HUES48 (cell line): ENCODE measurements around the gene ACAA1.

ENCODE experiments used
- H3K27ac ChIP-seq: one replicate; pipeline ENCODE4 v1.7.0; 2013; ENCODE audit warnings: low read depth, low read length, inconsistent platforms
- H3K27me3 ChIP-seq: 2 replicates; pipeline ENCODE4 v1.6.1; 2013; ENCODE audit warnings: mild to moderate bottlenecking, low read length; ENCODE audit not compliant: control insufficient read depth, insufficient read depth
- H3K36me3 ChIP-seq: 2 replicates; pipeline ENCODE4 v1.6.1; 2013; ENCODE audit warnings: low read length; ENCODE audit not compliant: control insufficient read depth, insufficient read depth
- H3K4me1 ChIP-seq: 2 replicates; pipeline ENCODE4 v1.6.1; 2013; ENCODE audit warnings: mild to moderate bottlenecking, low read length; ENCODE audit not compliant: control insufficient read depth, insufficient read depth
- H3K4me3 ChIP-seq: 2 replicates; pipeline ENCODE4 v1.5.1; 2013; ENCODE audit warnings: mild to moderate bottlenecking, low read depth, low read length
- H3K9ac ChIP-seq: 2 replicates; pipeline ENCODE4 v1.6.1; 2013; ENCODE audit warnings: mild to moderate bottlenecking, low read depth, low read length, moderate library complexity
- H3K9me3 ChIP-seq: 2 replicates; pipeline ENCODE4 v1.6.1; 2013; ENCODE audit warnings: low read length; ENCODE audit not compliant: control insufficient read depth, insufficient read depth

Gene ACAA1

DNA sequence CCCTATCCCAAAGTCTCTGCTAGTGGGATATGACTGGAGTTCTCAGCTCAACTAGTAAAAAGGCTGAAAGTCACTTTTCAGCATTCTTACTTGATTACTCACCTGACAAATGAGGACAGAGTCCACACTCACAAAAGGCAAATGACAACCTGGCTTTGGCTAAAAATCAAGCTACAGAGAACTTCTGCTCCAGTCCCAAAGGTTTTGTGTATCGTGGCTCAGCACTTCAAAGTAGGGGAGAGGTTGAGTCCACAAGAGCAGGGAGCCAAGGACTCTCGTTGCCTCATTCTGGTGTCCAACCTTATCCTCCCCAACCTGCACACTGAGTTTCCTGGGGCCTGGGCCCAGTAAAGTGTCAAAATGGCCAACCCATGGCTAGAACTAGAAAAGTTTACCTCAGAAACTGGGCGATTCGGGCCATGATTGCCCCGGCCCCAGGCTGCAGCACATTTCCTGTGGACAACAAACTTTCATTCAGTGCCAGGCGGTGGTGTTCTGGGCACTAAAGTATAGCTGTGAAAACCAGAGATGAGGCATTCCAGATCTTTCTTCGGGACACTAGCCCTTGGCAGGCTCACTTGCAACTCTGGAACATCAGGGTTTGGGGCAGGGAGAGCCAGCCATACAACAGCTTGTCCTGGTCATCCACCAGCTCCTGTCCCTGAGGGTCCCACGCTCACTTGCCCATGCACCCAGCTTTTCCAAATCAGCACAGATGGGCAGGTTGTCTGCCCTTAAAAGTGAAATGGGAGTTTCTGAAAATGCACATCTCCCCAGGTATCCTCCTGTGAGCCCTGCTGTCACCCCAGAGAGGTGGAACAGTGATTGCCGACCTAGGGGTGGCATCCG lies 3.1 kb downstream of the ACAA1 start:
- H3K9me3 ChIP-seq: no peaks in the 10 kb centered on the region
- peak overlapping the region; percentile 67 for H3K27ac ChIP-seq
- H3K9ac ChIP-seq: no peak overlapping the region
- H3K4me3 ChIP-seq: no peak overlapping the region
- H3K4me1 ChIP-seq: peaks cover 11% of the 10 kb centered on the region
- H3K36me3 ChIP-seq: peaks cover 52% of the 10 kb centered on the region
- H3K27me3 ChIP-seq: no peaks in the 10 kb centered on the region

DNA sequence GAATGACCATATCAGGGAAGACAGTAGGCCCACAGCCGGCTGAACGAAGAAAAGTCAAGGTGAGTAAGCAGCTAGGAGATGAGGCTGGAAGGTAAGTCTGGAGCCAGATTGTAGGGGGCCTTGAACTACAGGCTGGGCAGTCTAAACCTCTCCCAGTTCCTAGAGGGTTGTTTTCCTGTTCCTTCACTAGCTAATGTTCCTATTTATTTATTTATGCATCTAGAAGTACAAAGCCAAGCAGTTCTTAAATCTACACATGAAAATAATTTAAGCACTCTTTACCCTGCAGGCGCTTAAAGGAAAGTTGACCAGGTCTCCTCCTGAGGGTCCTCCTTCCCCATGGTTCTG lies 3.7 kb downstream of the ACAA1 start:
- peaks cover 56% of the 10 kb centered on the region for H3K36me3 ChIP-seq
- no peak overlapping the region for H3K4me3 ChIP-seq
- H3K4me1 ChIP-seq: peaks cover 9% of the 10 kb centered on the region
- no peaks in the 10 kb centered on the region for H3K9me3 ChIP-seq
- H3K27ac ChIP-seq: peak overlapping the region; percentile 12
- H3K27me3 ChIP-seq: no peaks in the 10 kb centered on the region
- H3K9ac ChIP-seq: no peak overlapping the region

DNA sequence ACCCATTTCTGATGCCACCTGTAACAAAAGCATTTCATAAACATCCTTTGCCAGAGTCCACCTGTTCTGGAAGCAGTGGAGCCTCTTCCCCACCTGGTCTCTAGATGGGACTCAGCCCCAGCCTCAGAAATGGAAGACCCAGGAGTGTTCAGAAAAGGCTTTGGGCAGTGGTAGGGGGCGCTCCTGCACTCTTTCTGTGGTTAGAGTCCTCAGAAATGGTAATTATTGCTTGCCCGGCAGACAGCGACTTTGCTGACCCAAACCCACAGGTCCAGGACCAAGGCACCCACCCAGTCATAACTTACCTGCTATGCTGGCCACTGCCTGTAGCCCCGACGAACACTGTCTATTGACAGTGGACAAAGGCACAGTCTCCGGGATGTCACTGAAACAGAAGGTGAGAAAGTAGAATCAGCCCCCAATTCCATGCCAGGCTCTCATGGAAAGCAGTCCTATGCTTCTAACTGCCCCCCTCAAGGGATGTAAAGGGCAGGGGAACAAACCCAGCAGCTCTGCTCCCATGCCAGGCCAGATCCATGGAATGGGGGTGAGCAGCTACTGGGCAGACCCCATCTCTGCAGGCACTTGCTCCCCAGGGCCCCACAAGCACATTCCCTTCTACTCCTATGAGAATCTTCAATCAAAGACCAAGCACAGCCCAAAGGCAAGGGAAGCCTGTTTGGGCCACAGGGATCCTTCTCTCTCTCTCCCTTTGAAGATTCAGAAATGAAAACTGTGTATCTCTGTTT lies 5.1 kb downstream of the ACAA1 start:
- Histone ChIP-seq H3K4me3 (no peak overlapping the region), H3K27me3 (no peaks in the 10 kb centered on the region), H3K27ac (no peak overlapping the region), H3K9me3 (no peaks in the 10 kb centered on the region), H3K4me1 (0 out of 2 replicates have a peak, but pooled peaks cover 3% of the 10 kb centered on the region), H3K9ac (no peak overlapping the region), H3K36me3 (peaks cover 70% of the 10 kb centered on the region)

DNA sequence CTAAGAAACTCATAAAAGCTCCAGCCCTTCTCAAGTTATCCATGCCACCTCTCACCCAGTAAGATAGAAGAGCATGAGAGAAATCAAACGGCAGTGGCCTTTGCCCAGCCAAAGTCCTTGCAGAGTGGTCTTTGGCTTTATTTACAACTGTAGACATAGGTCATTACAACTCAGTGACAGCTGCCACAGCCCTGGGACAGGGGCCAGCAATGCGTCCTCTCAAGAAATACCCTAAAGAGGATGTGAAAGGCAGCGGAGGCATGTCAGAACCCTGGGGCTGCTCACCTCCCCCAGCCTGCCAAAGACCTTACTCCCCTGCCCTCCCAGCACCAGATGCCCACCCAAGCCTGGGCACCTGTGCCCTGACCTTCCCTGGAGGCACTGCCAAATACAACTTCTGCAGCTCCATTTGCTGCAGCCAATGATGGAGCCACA lies 6.3 kb downstream of the ACAA1 start:
- H3K4me1 ChIP-seq: 0 out of 2 replicates have a peak, but pooled peaks cover under 1% of the 10 kb centered on the region

DNA sequence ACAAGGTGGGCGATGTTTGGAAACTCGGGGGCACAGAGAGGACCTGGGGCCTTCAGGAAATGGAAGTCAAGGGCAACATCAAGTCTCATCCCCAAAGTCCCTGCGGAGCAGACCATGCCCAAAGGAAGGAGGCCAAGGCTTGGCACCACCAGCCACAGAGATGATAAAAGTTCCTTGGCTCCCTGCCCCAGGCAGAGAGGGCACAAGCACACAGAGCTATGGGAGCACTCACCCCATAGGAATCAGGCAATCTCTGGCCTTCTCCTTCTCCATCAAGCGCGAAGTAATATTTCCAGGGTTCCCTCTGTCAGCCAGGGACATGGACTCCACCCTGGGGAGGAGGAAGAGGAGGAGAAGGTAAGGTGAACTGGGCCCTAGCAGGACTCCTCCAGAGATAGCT lies 7.9 kb downstream of the ACAA1 start:
- Histone ChIP-seq H3K4me3 (no peak overlapping the region), H3K9ac (no peak overlapping the region), H3K4me1 (no peaks in the 10 kb centered on the region), H3K27ac (no peak overlapping the region), H3K9me3 (no peaks in the 10 kb centered on the region), H3K27me3 (no peaks in the 10 kb centered on the region), H3K36me3 (peaks cover 84% of the 10 kb centered on the region)

More for the DNA sequence above, 6.3 kb downstream of the ACAA1 start:
- no peaks in the 10 kb centered on the region for H3K9me3 ChIP-seq
- H3K27me3 ChIP-seq: no peaks in the 10 kb centered on the region
- H3K27ac ChIP-seq: no peak overlapping the region
- no peak overlapping the region for H3K4me3 ChIP-seq
- no peak overlapping the region for H3K9ac ChIP-seq
- peaks cover 81% of the 10 kb centered on the region for H3K36me3 ChIP-seq

DNA sequence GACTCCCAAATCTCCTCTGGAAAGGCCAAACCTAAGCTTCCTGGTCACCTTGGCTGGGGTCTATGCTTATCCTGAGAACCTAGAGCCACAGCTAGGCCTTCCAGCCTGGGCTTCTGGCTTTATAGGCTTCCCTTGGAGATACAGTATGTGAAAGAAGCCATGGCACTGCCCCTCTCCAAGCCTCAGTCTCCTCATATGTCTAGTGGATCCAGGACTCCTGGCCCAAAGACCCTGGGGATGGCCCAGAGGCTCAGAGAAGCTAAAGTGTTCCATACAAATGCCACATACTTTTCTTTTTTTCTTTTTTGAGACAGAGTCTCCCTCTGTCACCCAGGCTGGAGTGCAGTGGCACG lies 8.6 kb downstream of the ACAA1 start:
- H3K4me1 ChIP-seq: no peaks in the 10 kb centered on the region
- no peak overlapping the region for H3K9ac ChIP-seq
- H3K4me3 ChIP-seq: no peak overlapping the region
- H3K27ac ChIP-seq: no peak overlapping the region
- no peaks in the 10 kb centered on the region for H3K9me3 ChIP-seq
- H3K36me3 ChIP-seq: peaks cover 81% of the 10 kb centered on the region
- no peaks in the 10 kb centered on the region for H3K27me3 ChIP-seq

DNA sequence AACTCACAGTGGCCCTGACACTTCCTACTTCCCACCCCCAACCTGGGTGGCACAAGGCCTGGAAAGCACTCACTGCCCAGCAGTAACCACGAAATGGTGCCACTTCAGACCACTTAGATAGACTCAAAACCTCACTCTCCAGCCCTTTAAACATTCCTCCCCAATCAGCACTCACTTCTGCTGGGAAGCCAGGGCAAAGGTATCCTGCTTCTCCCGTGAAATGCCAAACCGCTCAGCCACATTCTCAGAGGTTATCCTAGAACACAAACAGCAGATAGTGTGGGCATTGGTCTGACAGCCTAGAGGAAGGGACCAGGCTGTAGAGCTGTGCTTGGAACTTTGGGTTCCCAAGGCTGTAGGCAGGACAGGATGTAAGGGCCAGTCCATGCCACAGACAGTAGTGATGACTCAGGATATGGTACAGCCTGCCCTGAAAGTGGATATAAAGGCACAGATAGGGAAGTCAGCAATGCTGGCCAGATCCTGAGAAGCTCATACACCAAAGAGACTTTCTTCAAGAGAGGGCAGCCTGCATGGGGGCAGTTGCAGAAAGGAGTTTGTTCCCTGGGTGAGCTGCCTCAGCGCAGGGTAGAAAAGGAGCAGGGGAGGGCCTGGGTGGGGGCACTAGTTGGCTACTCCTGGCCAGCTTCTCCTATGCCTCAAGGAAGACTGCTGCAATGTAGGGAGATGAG lies 9.2 kb downstream of the ACAA1 start:
- H3K9me3 ChIP-seq: no peaks in the 10 kb centered on the region
- peaks cover 82% of the 10 kb centered on the region for H3K36me3 ChIP-seq
- H3K4me3 ChIP-seq: no peak overlapping the region
- no peak overlapping the region for H3K9ac ChIP-seq
- no peak overlapping the region for H3K27ac ChIP-seq
- H3K27me3 ChIP-seq: no peaks in the 10 kb centered on the region
- H3K4me1 ChIP-seq: no peaks in the 10 kb centered on the region

DNA sequence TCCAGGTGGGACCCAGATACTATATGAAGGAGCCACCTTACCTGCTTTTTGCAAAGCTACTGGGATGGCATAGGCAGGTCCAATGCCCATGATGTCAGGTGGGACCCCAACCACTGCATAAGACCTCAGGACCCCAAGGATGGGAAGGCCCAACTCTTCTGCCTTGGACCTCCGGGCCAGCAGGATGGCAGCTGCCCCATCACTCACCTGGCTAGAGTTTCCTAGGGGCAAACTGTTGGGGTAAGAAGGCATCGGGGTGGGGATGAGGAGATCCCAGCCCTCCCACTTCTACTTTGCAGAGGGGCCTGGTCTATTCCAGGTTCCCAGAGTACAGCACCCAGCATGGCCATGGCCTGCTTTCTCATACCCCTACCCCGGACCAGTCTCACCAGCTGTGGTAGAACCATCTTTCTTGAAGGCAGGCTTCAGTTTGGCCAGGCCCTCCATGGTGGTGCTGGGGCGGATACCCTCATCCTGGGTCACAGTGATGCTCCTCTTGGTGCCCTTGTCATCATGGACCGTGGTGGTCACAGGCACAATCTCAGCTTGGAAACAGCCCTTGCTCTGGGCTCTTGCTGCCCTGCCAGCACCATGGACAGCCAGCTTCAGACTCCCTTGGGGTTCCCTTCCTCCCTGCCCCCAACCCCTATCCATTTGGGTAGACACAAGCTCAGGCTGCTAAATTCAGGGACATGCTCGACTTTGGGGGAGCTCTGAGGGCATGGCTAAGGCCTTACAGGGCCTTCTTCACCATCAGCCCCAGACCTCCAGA lies 10.6 kb downstream of the ACAA1 start:
- Histone ChIP-seq H3K36me3 (peaks cover 93% of the 10 kb centered on the region), H3K9ac (no peak overlapping the region), H3K27me3 (no peaks in the 10 kb centered on the region), H3K4me1 (no peaks in the 10 kb centered on the region), H3K27ac (no peak overlapping the region), H3K4me3 (no peak overlapping the region), H3K9me3 (no peaks in the 10 kb centered on the region)

DNA sequence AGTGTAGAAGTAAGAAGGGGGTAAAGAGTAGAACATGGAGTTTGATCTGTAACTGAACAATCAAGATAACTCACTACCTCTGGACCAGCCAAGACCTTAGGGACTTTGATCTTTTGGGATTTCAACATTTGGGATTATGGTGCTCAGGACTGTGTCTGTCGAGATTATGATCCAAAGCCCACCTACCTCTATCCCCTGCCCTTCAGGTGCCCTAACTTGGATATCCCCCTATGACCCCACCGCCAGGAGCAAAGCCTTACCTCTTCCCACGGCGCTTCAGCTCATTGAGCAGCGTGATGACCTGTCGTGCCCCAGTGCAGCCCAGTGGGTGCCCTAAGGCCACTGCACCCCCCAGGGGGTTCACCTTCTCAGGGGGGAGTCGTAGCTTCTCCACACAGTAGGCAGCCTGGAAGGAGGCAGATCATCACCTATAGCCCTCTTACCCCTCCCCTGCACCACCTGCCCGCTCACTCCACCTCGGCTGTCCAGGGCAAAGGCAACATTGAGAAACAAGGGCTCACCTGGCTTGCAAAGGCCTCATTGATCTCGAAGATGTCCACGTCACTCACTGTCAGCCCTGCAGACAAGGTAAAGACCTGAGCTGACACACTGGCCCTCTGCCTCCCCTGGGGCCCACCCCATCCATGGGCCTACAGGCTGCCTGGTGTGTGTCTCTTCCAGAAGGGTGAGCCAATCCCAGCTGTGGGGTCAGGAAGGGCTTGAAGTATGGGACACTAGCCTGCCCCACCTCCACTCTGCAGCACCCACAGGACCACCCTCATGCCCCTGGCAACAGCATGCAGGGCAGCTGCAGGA lies 11.4 kb downstream of the ACAA1 start:
- no peaks in the 10 kb centered on the region for H3K27me3 ChIP-seq
- no peaks in the 10 kb centered on the region for H3K9me3 ChIP-seq
- peaks cover 85% of the 10 kb centered on the region for H3K36me3 ChIP-seq
- no peaks in the 10 kb centered on the region for H3K4me1 ChIP-seq
- H3K9ac ChIP-seq: no peak overlapping the region
- H3K27ac ChIP-seq: no peak overlapping the region
- no peak overlapping the region for H3K4me3 ChIP-seq
